GM23248 (cell line): Measurements from ENCODE around the gene SLC12A1. TPM values are rescaled to one million over a fixed set of nuclear protein-coding genes. Genes with fewer than 3 reads are reported as not detected.
A peak's percentile ranks its signal among the peaks of the same experiment; 100 is the strongest.

Experiments
- DNase-seq: peaks from one replicate; pipeline ENCODE4 v3.0.0-alpha.2; 2015
- H2AFZ ChIP-seq: fragments of 200-600 bp; sonication (generic); 2 replicates; pipeline ENCODE4 v1.6.1; 2016; ENCODE audit warnings: antibody characterized with exemption
- H3F3A ChIP-seq: fragments of 200-600 bp; sonication (generic); 2 replicates; pipeline ENCODE4 v1.6.1; 2016; ENCODE audit warnings: mild to moderate bottlenecking, antibody characterized with exemption, mixed run types; ENCODE audit not compliant: insufficient read depth
- H3K27ac ChIP-seq: fragments of 200-600 bp; sonication (generic); 2 replicates; pipeline ENCODE4 v1.5.1; 2016; ENCODE audit warnings: mild to moderate bottlenecking
- H3K27me3 ChIP-seq: fragments of 200-600 bp; sonication (generic); replicated peaks from 2 replicates; pipeline ENCODE4 v1.6.1; 2016; ENCODE audit warnings: mild to moderate bottlenecking; ENCODE audit not compliant: insufficient read depth
- H3K36me3 ChIP-seq: fragments of 200-600 bp; sonication (generic); 2 replicates; pipeline ENCODE4 v1.6.1; 2016; ENCODE audit warnings: low read depth, mild to moderate bottlenecking
- H3K4me1 ChIP-seq: fragments of 200-600 bp; sonication (generic); 2 replicates; pipeline ENCODE4 v1.6.1; 2016; ENCODE audit warnings: mild to moderate bottlenecking; ENCODE audit not compliant: insufficient read depth
- H3K4me2 ChIP-seq: fragments of 200-600 bp; sonication (generic); one replicate; pipeline ENCODE4 v1.6.1; 2016; ENCODE audit warnings: mild to moderate bottlenecking; ENCODE audit not compliant: unreplicated experiment
- H3K4me3 ChIP-seq: fragments of 200-600 bp; sonication (generic); 2 replicates; pipeline ENCODE4 v1.5.1; 2016; ENCODE audit warnings: mild to moderate bottlenecking
- H3K79me2 ChIP-seq: fragments of 200-600 bp; sonication (generic); 2 replicates; pipeline ENCODE4 v1.6.1; 2016; ENCODE audit warnings: mild to moderate bottlenecking; ENCODE audit not compliant: insufficient read depth
- H3K9ac ChIP-seq: fragments of 200-600 bp; sonication (generic); 2 replicates; pipeline ENCODE4 v1.6.1; 2016; ENCODE audit warnings: mild to moderate bottlenecking
- H3K9me2 ChIP-seq: fragments of 200-600 bp; sonication (generic); 2 replicates; pipeline ENCODE4 v1.6.1; 2016; ENCODE audit warnings: mixed run types, mild to moderate bottlenecking, moderate library complexity; ENCODE audit not compliant: insufficient read depth
- H3K9me3 ChIP-seq: fragments of 200-600 bp; sonication (generic); one replicate; pipeline ENCODE4 v1.6.1; 2017; ENCODE audit warnings: low read depth
- H4K20me1 ChIP-seq: fragments of 200-600 bp; sonication (generic); 2 replicates; pipeline ENCODE4 v1.6.0; 2016; ENCODE audit not compliant: insufficient read depth
- EZH2 ChIP-seq: fragments of 200-600 bp; sonication (generic); IDR thresholded peaks from 2 replicates; pipeline ENCODE4 v1.6.1; 2018; ENCODE audit warnings: antibody characterized with exemption, mild to moderate bottlenecking; ENCODE audit not compliant: insufficient read depth, poor library complexity, severe bottlenecking
- EZH2phosphoT487 ChIP-seq: fragments of 200-600 bp; sonication (generic); IDR thresholded peaks from 2 replicates; pipeline ENCODE4 v1.6.1; 2018; ENCODE audit warnings: antibody characterized with exemption, moderate library complexity, mild to moderate bottlenecking, low read depth; ENCODE audit not compliant: insufficient read depth
- WGBS, 2 experiments: methylation state at CpG; one replicate each; pipeline ENCODE4 v1.1.6; 2015 to 2017; ENCODE audit warnings: low lambda C conversion rate in 2 of 2, low coverage in 1 of 2; ENCODE audit errors: missing lambda C conversion rate in 2 of 2; 5-methylcytosine and 5-hydroxymethylcytosine counted together
- in situ Hi-C: fragments of 300-500 bp; cut with MboI; formaldehyde crosslinking; loops from 2 replicates; pipeline ENCODE4 v1.15.0; 2020
- polyA plus RNA-seq: library from polyadenylated mRNA; unstranded; fragments of >200 nt; fragmentation: Nextera tagmentation; extraction: Ambion mirVana; gene quantifications from 2 replicates; pipeline ENCODE4 v1.2.1, GENCODE V29; 2016
- total RNA-seq: library from RNA; depleted of rRNA; stranded (reverse); fragments of >200 nt; shearing (Covaris generic); gene quantifications from 2 replicates; pipeline ENCODE4 v1.2.3, GENCODE V29; 2014

The SLC12A1 gene
- total and polyA plus RNA-seq, 2 experiments from 2014 or later = not detected

- Histone ChIP-seq H3K4me3 (no peak overlapping the region), H3K9ac (no peak overlapping the region), H3F3A (no peaks in the 10 kb centered on the region), H3K36me3 (no peaks in the 10 kb centered on the region), H3K9me3 (no peaks in the 10 kb centered on the region), H3K4me1 (no peaks in the 10 kb centered on the region), H3K27me3 (peaks cover 8% of the 10 kb centered on the region; the same call in 1 of the 2 replicates), H3K79me2 (no peaks in the 10 kb centered on the region), H3K4me2 (no peak overlapping the region), H4K20me1 (no peaks in the 10 kb centered on the region), H3K9me2 (no peaks in the 10 kb centered on the region), H2AFZ (no peak overlapping the region), H3K27ac (no peak overlapping the region)
- no peak for TF ChIP-seq EZH2
- no peak for TF ChIP-seq EZH2phosphoT487
- no peak for DNase-seq
- in situ Hi-C loops = loop anchor here (25.0 kb wide), 1 partner anchor 541 kb away; no protein-coding TSS in a partner anchor
Measured at GRCh38 chr15:48278666-48279065, 72.6 kb downstream of the SLC12A1 start.

DNA sequence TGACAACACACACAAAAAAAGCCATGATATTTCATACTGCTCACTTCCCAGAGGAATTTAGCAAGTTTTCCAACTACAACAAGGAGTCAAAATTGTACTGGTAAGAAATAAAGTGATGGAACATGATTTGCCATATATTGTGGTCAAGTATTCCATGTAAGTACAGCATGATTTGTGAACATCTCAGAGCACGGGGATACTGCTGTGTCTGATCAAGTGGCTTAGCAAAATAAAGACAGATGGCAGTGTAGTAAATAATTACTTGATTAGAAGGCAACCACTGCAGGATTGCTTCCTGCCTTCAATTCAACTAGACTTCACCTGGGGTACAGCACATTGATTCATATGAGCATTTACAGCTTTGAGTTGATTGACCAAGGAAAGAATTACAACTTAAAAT, 73.5 kb downstream of the SLC12A1 start:
- in situ Hi-C loops = loop anchor here (25.0 kb wide), 1 partner anchor 542 kb away; no protein-coding TSS in a partner anchor
- Histone ChIP-seq H4K20me1 (no peaks in the 10 kb centered on the region), H3F3A (no peaks in the 10 kb centered on the region), H3K79me2 (no peaks in the 10 kb centered on the region), H3K9ac (no peak overlapping the region), H3K4me2 (no peak overlapping the region), H3K9me2 (no peaks in the 10 kb centered on the region), H3K27me3 (no peaks in the 10 kb centered on the region; the same call in 1 of the 2 replicates), H3K4me1 (no peaks in the 10 kb centered on the region), H3K4me3 (no peak overlapping the region), H3K27ac (no peak overlapping the region), H3K9me3 (no peaks in the 10 kb centered on the region), H2AFZ (no peak overlapping the region), H3K36me3 (no peaks in the 10 kb centered on the region)
- DNase-seq = no peak
- WGBS, 2 experiments = 15 to 28% methylated on average over 1 of the region's 1 CpG
- TF ChIP-seq EZH2phosphoT487 = no peak
- no peak for TF ChIP-seq EZH2

DNA sequence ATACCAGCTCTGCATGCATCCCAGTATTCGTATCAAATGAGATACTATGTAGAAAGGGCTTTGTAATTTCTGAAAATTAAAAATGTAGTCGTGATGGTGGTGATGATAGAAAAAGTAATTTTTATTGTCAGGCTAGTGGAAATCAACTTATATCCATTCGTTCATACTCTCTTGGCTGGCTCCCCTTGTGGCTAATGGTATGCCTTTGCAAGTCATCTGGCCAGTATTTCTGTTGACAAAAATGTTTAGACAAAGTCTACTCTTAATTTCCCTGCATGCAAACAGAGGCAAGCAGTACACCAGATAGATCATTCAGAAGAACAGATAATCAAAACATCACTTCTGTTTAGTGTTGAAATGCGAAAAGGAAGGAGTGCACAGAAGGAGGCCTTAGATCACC, 75.6 kb downstream of the SLC12A1 start:
- H3K4me2 ChIP-seq = no peak overlapping the region
- no peaks in the 10 kb centered on the region for H3K36me3 ChIP-seq
- peaks cover 4% of the 10 kb centered on the region; the same call in 1 of the 2 replicates for H3K4me1 ChIP-seq
- no peaks in the 10 kb centered on the region for H3K27me3 ChIP-seq
- WGBS, 2 experiments = 54 to 61% methylated on average over 4 of the region's 4 CpGs
- H3K9me3 ChIP-seq = no peaks in the 10 kb centered on the region
- no peak overlapping the region for H2AFZ ChIP-seq
- H3K27ac ChIP-seq = no peak overlapping the region
- peak; percentile 4 for DNase-seq
- no peak for TF ChIP-seq EZH2phosphoT487
- no peak for TF ChIP-seq EZH2
- no peaks in the 10 kb centered on the region for H3K9me2 ChIP-seq
- H3K79me2 ChIP-seq = no peaks in the 10 kb centered on the region
- in situ Hi-C loops = loop anchor here (25.0 kb wide), 1 partner anchor 544 kb away; no protein-coding TSS in a partner anchor
- no peak overlapping the region for H3K9ac ChIP-seq
- H3K4me3 ChIP-seq = no peak overlapping the region
- no peaks in the 10 kb centered on the region for H4K20me1 ChIP-seq
- H3F3A ChIP-seq = no peaks in the 10 kb centered on the region

DNA sequence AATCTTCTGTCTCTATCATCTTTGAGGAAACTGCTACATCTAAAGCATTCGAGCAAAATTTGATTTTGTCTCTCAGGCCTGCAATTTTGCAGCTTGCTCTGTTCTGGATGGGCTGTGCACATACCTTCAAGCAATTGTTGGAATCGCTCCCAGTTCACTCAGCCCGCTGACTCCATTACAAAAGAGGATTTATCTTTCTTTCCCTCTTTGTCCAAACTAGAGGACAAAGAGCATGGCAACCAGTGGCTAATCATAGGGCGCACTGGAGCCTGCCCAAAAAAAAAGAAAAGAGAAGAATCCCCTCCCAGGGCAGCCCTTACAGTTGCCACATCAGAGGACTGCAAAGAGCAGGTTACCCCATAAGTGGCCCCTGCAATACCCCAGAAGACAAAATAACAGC, 76.1 kb downstream of the SLC12A1 start:
- 55 to 56% methylated on average over 4 of the region's 4 CpGs for WGBS, 2 experiments
- Histone ChIP-seq H3K4me1 (peaks cover 4% of the 10 kb centered on the region; the same call in 1 of the 2 replicates), H3K4me3 (no peak overlapping the region), H3K9ac (no peak overlapping the region), H3K79me2 (no peaks in the 10 kb centered on the region), H3F3A (no peaks in the 10 kb centered on the region), H2AFZ (no peak overlapping the region), H3K9me2 (no peaks in the 10 kb centered on the region), H3K27ac (no peak overlapping the region), H3K4me2 (no peak overlapping the region), H3K27me3 (no peaks in the 10 kb centered on the region), H4K20me1 (no peaks in the 10 kb centered on the region), H3K9me3 (no peaks in the 10 kb centered on the region), H3K36me3 (no peaks in the 10 kb centered on the region)
- DNase-seq = no peak
- in situ Hi-C loops = loop anchor here (25.0 kb wide), 1 partner anchor 545 kb away; no protein-coding TSS in a partner anchor
- TF ChIP-seq EZH2phosphoT487 (no peak), EZH2 (no peak)
